Dedifferentiated amniotic fluid mesenchymal stem cell (primary cell): ENCODE data around the gene MX1.
"Not testable (repeated sequence)": the region's sequence is repeated elsewhere in the genome, so short reads cannot be mapped to it uniquely, and the experiment has no call there.

Experiments used
- DNase-seq: peaks from one replicate; pipeline ENCODE4 v3.0.0-alpha.2; 2016; ENCODE audit errors: extremely low spot score

MX1 gene

GRCh38 chr21:41407541-41408460, 18.2 kb upstream of the MX1 start:
- DNase-seq: no peak

GRCh38 chr21:41410361-41410760, 15.7 kb upstream of the MX1 start:
- no peak for DNase-seq

- DNase-seq: no peak
These were observed 15.1 kb upstream of the MX1 start for GRCh38 chr21:41410767-41411448.

GRCh38 chr21:41411449-41412089, 14.5 kb upstream of the MX1 start:
- no peak for DNase-seq

GRCh38 chr21:41417505-41417904, 8.5 kb upstream of the MX1 start:
- not testable (repeated sequence) for DNase-seq

- no peak for DNase-seq
These were observed 7.6 kb upstream of the MX1 start for GRCh38 chr21:41418393-41418792.

- no peak for DNase-seq
These were observed 6.9 kb upstream of the MX1 start for GRCh38 chr21:41418956-41419680.

- DNase-seq: peak; percentile 89
These were observed 5.8 kb upstream of the MX1 start for GRCh38 chr21:41419921-41420862.

- not testable (repeated sequence) for DNase-seq
These were observed 5.0 kb upstream of the MX1 start for GRCh38 chr21:41420998-41421397.

- DNase-seq: no peak
These were observed 3.3 kb upstream of the MX1 start for GRCh38 chr21:41422546-41423304.

- not testable (repeated sequence) for DNase-seq
These were observed 2.8 kb upstream of the MX1 start for GRCh38 chr21:41423305-41423636.

GRCh38 chr21:41425588-41425953, 468 bp upstream of the MX1 start:
- no peak for DNase-seq

GRCh38 chr21:41426676-41427404, 801 bp downstream of the MX1 start:
- DNase-seq: no peak

- DNase-seq: no peak
These were observed 1.5 kb downstream of the MX1 start for GRCh38 chr21:41427556-41427955.

- no peak for DNase-seq
These were observed 2.3 kb downstream of the MX1 start for GRCh38 chr21:41428311-41428710.

- DNase-seq: no peak
These were observed 2.8 kb downstream of the MX1 start for GRCh38 chr21:41428847-41429246.

- no peak for DNase-seq
These were observed 3.3 kb downstream of the MX1 start for GRCh38 chr21:41429305-41429704.

- DNase-seq: no peak
These were observed 4.0 kb downstream of the MX1 start for GRCh38 chr21:41429925-41430491.
